Measurements from ENCODE around the gene SLC66A1.

DNA sequence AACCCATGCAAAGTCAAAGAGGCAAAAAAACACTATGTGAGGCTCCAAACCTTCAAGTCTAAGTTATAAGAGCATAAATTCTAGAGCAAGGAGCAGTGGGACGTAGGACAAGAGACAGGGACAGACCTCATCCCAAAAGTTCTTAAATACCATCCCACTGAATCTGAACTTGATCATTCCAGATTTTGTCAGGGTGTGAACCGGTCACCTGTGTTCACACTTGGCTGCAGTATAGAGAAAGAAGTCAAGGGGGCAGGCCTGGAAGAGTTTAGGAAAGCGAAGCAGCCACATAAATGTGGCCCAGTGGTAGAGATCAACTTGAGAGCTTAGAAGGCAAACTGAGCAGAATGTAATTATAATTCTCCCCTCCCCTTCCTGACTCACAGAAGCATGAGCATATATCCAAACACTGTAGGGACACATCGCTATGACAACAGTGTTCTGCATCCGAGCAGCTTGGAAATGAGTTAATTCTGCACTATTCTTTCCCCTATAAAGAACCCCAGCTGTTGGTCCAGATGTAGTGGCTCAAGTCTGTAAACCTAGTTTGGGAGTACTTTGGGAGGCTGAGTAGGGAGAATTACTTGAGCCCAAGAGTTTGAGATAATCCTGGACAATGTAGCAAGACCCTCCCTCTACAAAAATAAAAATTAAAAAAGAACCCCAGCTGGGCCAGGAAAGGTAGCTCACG, 2.9 kb upstream of the SLC66A1 start:
- TF ChIP-seq EZH2 (IDR thresholded peaks at IDR 0.05): no peak
- TF ChIP-seq, protein P1, sequence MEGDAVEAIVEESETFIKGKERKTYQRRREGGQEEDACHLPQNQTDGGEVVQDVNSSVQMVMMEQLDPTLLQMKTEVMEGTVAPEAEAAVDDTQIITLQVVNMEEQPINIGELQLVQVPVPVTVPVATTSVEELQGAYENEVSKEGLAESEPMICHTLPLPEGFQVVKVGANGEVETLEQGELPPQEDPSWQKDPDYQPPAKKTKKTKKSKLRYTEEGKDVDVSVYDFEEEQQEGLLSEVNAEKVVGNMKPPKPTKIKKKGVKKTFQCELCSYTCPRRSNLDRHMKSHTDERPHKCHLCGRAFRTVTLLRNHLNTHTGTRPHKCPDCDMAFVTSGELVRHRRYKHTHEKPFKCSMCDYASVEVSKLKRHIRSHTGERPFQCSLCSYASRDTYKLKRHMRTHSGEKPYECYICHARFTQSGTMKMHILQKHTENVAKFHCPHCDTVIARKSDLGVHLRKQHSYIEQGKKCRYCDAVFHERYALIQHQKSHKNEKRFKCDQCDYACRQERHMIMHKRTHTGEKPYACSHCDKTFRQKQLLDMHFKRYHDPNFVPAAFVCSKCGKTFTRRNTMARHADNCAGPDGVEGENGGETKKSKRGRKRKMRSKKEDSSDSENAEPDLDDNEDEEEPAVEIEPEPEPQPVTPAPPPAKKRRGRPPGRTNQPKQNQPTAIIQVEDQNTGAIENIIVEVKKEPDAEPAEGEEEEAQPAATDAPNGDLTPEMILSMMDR (IDR thresholded peaks at IDR 0.05): no peak
